Fibroblast of peridontal ligament (primary cell): ENCODE results near the gene LCK.

Source experiments
- DNase-seq: peaks from one replicate; pipeline ENCODE4 v3.0.0-alpha.2; 2010; ENCODE audit errors: extremely low read depth

The LCK gene

DNA sequence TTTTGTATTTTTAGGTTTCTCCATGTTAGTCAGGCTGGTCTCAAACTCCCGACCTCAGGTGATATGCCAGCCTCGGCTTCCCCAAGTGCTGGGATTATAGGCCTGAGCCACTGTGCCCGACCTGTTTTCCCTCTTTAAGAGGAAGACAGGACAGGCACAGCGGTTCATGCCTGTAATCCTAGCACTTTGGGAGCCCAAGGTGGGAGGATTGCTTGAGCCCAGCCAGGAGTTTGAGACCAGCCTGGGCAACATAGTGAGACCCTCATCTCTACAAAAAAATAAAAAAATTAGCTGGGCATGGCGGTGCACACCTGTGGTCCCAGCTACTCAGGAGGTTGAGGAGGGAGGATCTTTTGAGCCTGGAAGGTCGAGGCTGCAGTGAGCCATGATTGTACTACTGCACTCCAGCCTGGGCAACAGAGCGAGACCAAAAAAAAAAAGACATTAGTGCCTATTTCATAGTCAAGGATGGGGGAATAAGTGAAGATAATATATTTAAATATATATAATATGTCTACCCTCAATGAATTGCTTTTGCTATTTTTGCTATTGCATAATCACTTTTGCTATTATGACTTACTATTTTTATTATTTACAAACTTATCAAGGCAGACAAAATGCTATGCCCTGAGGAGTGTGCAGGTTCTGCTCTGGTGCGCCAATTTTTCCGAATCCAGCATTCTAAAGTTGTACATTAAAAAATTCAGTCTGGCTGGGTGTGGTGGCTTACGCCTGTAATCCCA lies 67.2 kb downstream of the LCK start:
- DNase-seq = no peak

DNA sequence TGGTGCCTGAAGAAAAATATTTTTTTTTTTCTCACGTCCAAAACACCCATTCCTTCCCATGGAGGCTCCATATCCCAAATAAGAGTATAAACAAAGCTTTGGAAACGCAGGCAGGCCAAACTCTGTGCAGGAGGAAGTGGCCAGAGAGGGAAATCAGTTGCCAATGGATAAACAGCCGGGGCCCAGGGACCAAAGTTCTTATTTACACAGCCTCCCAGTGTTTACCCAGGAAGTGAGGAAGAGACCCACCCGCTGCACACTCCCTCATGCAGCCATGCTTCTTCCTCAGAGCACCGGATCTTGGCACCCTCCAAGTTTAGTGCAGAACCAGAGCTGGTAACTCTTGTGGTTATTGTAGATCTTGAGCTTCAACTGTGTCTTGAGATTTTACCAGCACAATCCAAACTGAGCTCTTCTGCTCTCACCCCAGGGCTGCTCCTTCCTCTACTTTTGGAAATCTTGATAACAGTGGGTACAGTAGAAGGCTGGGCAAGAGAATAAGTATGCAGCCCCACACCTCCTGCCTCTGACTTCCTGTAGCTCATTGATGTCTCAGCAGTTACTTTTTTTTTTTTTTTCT lies 70.7 kb downstream of the LCK start:
- DNase-seq = no peak

DNA sequence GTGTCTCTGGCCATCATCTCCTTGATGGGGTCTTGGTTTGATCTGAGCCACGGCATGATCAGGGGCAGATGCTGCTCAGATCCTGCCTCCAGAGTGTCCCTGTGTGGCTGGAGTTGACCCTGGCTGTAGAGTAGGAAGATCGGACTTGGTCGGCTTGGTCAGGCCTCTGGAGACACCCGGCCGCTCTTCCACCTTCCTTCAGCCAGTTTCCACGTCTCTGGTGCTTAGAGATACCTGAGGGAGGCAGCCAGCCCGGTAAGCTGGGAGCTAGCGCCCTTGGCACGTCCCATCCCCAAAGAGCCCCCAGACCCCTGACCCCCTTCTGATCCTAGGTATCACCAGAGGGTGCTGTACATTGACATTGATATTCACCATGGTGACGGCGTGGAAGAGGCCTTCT lies 76.1 kb downstream of the LCK start:
- no peak for DNase-seq

DNA sequence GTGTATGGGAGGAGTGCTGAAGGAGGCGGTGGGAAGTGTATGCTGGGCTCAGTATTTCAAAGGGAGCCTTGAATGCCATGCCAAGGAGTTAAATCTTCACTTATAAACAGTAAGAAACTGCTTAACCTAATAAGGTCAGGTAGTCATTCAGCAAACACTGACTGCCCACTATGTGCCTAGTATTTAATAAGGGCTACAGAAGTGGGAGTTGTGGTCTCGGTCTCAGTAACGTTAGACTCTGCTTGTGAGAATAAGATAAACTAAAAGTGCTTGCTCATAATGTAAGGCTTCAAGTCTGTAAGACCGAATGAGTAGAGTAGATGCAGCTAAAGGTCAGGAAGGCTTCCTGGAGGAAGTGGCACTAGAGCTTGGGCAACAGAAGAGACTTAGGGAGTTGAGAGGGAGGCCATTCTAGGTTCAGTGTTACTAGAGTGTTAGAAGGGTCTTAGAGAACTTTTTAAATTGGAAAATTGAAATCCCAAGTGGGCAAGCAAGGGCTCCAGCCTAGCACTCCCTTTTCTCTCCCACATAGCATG lies 78.9 kb downstream of the LCK start:
- DNase-seq = no peak

DNA sequence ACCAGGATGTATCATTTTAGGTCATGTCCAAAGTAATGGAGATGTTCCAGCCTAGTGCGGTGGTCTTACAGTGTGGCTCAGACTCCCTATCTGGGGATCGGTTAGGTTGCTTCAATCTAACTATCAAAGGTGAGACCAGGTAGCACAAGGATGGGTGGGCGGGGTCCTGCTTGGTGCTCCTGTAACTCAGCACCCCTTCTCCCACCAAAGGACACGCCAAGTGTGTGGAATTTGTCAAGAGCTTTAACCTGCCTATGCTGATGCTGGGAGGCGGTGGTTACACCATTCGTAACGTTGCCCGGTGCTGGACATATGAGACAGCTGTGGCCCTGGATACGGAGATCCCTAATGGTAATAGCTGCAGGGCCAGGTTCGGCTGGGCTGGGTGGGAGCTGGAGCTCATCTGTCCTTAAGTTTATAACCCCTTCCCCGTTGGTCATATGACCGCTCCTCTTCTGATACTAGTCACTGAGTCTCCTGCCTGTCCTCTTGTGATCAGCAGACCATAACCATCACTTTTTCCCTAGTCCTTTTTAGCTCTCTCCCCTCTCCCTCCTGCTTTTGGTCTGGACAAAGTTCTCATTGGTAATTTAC lies 79.6 kb downstream of the LCK start:
- no peak for DNase-seq

DNA sequence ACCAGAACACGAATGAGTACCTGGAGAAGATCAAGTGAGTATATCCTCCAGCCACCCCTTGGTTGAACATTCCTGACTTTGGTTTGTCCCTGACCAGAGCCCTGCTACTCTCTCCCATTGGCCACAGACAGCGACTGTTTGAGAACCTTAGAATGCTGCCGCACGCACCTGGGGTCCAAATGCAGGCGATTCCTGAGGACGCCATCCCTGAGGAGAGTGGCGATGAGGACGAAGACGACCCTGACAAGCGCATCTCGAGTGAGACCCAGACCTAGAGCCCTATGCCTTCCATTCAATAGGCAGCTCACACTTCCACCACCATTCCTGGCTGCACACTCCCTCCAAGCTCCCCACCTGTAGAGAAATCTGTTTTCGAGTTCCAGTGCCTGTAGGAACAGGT lies 80.5 kb downstream of the LCK start:
- no peak for DNase-seq

DNA sequence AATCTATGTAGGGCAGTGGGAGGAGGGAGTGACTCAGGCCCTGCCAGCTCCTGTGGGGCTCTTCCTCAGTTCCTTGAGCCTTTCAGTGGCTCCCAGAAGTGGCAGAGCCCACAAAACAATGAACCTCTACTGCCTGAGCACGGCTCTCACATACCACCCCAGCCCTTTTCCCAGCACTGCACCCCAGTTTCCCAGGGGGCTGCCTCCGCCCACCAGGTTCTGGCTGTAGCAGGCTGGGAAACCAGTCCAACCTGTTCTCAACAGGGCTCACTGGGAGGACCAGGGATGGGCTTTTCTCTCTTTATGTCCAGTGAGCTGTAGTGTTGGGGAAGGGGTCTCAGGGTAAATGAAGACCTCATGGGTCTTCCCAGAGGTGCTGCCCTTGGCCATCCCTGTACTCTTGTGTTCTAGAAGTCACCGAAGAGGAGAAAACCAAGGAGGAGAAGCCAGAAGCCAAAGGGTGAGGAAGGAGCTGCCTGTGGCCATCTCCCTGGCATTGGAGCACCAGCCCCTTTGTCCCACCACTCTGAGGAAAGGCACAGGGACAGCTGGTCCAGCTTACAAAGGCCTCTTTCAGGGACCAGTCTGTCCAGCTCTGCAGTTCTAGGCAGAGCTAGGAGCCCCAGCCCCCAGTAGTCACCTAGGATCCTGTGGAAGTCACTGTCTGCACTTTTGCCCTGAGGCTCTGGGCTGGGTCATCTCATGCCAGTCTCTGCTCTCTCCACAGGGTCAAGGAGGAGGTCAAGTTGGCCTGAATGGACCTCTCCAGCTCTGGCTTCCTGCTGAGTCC lies 81.4 kb downstream of the LCK start:
- DNase-seq = no peak

DNA sequence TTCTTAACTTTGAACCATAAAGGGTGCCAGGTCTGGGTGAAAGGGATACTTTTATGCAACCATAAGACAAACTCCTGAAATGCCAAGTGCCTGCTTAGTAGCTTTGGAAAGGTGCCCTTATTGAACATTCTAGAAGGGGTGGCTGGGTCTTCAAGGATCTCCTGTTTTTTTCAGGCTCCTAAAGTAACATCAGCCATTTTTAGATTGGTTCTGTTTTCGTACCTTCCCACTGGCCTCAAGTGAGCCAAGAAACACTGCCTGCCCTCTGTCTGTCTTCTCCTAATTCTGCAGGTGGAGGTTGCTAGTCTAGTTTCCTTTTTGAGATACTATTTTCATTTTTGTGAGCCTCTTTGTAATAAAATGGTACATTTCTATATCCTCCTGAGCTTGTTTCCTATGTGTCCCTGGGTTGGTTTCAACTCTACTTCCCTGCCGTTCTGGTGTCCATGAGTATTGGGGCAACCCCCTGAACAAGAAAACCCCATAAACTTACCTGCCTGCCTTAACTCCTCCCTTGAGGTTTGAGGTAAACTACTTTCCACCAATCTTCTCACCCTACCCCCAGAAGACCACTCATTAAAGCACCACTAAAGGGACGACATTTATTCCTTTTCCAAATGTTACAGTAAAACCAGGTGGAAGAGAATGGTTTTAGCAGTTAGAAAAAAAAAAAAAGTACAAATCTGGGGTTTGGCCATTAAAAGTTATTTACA lies 82.3 kb downstream of the LCK start:
- no peak for DNase-seq

DNA sequence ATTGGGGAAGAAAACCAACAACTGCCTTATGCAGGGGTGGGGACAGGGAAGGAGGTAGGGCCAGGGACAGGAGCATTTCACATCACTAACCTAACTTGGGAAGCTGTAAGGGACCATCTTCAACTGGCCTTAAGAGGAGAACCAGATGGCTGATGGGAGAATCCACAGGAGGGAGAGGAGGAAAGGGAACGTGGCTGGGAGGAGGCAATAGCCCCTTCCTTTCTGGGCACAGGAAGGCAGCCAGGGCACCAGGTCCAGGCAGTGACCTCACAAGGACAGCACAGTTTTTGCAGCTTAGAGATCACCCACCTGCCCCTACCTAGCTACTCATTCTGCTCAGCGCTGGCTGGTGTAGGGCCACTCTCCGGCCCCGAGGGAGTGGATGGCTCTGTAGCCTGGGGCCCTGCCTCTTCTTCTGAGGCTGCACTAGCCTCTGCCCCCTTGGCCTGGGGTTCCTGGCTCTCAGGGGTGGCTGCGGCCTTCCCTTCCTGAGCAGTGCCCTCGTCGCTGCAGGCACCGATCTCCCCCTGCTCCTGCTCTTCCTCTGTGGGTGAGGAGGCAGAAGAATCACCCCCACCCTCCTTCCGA lies 83.3 kb downstream of the LCK start:
- DNase-seq = no peak

DNA sequence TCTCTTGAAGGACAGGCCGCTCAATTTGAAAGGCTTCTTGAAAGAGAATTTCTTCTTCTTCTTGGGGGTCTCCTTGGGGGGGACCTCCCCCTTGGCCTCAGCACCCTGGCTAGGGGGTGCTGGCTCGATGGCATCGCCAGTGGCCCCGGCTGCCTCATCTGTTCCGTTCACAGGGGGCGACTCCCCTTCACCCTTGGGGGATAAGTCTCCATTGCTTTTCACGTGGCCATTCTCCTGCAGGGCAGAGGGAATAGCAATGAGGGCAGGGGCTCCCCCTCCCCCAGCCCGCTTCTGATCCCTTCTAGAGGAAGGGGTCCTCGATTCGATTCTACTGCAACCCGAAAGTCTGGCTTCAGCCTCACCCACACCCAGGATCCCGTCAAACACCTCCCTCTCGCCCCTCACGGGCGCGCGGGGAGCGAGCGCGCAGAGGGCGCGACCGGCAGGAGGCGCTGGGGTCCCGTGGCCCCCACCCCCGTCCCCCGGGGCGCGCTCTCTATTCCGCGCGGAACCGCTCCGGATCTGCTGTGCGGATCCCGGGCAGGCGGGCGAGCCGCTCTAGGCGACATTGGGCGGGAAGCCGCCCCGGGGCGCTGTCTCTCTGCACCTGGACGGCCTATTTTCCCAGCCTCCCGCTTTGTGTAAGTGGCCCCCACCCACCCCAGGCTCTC lies 83.9 kb downstream of the LCK start:
- DNase-seq = no peak

DNA sequence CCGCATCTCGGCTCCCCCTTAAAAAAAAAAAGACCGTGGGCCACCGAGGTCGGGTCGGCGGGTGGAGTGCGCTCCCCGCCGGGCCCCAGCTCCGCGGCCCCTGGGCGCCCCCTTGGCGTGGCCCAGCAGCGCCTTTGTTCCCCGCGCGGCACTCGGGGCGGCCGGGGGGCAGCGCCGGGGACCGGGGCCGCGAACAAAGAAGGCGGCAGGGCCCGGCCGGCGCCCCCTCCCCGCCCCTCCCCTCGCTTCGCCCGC lies 84.4 kb downstream of the LCK start:
- no peak for DNase-seq
